PC-3 (cell line): ENCODE data around the gene KCTD11. TPM values are rescaled to one million over a fixed set of nuclear protein-coding genes. Genes with fewer than 3 reads are reported as not detected.

Experiments used
- ATAC-seq: fragments of 200-7000 bp; cut with Tn5 transposase; 2 replicates; pipeline ENCODE4 v1.9.1; 2020; ENCODE audit warnings: mild to moderate bottlenecking, moderate library complexity
- BruUV-seq: library from RNA; stranded (reverse); fragments of 400-500 nt; replicated peaks from 2 replicates; lab custom pipeline; 2021; lab: Mats Ljungman, UMichigan
- CTCF ChIA-PET: fragments of 300-600 bp; sonication (Branson Sonifier 250); formaldehyde crosslinking; loops from one replicate; lab custom pipeline; 2022; ENCODE audit warnings: antibody characterized with exemption; lab: Charles Lee
- POLR2A ChIA-PET: fragments of 300-600 bp; sonication (Branson Sonifier 250); formaldehyde crosslinking; loops from one replicate; lab custom pipeline; 2022; ENCODE audit warnings: antibody characterized with exemption; ENCODE audit not compliant: unreplicated experiment; lab: Charles Lee
- DNase-seq: peaks from one replicate; pipeline ENCODE4 v3.0.0-alpha.2; 2015
- H2AFZ ChIP-seq: fragments of 300-600 bp; sonication (generic); 2 replicates; pipeline ENCODE4 v1.6.0; 2016; ENCODE audit warnings: antibody characterized with exemption, low read length
- H3F3A ChIP-seq: fragments of 300-600 bp; sonication (generic); one replicate; pipeline ENCODE4 v1.6.0; 2017; ENCODE audit warnings: antibody characterized with exemption, low read length, control low read depth, mild to moderate bottlenecking; ENCODE audit not compliant: unreplicated experiment
- H3K27ac ChIP-seq: fragments of 300-600 bp; sonication (generic); 2 replicates; pipeline ENCODE4 v1.5.1; 2016; ENCODE audit warnings: mild to moderate bottlenecking, low read length
- H3K27me3 ChIP-seq: fragments of 300-600 bp; sonication (generic); 2 replicates; pipeline ENCODE4 v1.6.1; 2016; ENCODE audit warnings: low read length, mixed read lengths
- H3K36me3 ChIP-seq: fragments of 300-600 bp; sonication (generic); 2 replicates; pipeline ENCODE4 v1.6.1; 2016; ENCODE audit warnings: low read depth, mixed run types, low read length, mixed read lengths
- H3K4me1 ChIP-seq: fragments of 300-600 bp; sonication (generic); 2 replicates; pipeline ENCODE4 v1.5.1; 2016; ENCODE audit warnings: low read length; ENCODE audit not compliant: insufficient read depth
- H3K4me2 ChIP-seq: fragments of 300-600 bp; sonication (generic); 2 replicates; pipeline ENCODE4 v1.6.0; 2016; ENCODE audit warnings: low read length
- H3K4me3 ChIP-seq: fragments of 300-600 bp; sonication (generic); 2 replicates; pipeline ENCODE4 v1.5.1; 2016; ENCODE audit warnings: mild to moderate bottlenecking, low read length, mixed read lengths
- H3K79me2 ChIP-seq: fragments of 300-600 bp; sonication (generic); 2 replicates; pipeline ENCODE4 v1.6.1; 2017; ENCODE audit warnings: low read length, mixed read lengths
- H3K9ac ChIP-seq: fragments of 300-600 bp; sonication (generic); 2 replicates; pipeline ENCODE4 v1.6.0; 2016; ENCODE audit warnings: mild to moderate bottlenecking, low read length
- H3K9me2 ChIP-seq: fragments of 300-600 bp; sonication (generic); replicated peaks from 2 replicates; pipeline ENCODE4 v1.6.1; 2016; ENCODE audit warnings: mixed run types, low read length, mixed read lengths
- H3K9me3 ChIP-seq: fragments of 300-600 bp; sonication (generic); 2 replicates; pipeline ENCODE4 v1.6.1; 2016; ENCODE audit warnings: low read length, mixed read lengths
- H4K20me1 ChIP-seq: fragments of 300-600 bp; sonication (generic); 2 replicates; pipeline ENCODE4 v1.6.1; 2016; ENCODE audit warnings: low read length, mixed read lengths
- EZH2 ChIP-seq: fragments of 300-600 bp; sonication (generic); IDR thresholded peaks from one replicate; pipeline ENCODE4 v1.6.1; 2017; ENCODE audit warnings: antibody characterized with exemption, mild to moderate bottlenecking, low read length; ENCODE audit not compliant: unreplicated experiment
- EZH2phosphoT487 ChIP-seq: fragments of 300-600 bp; sonication (generic); IDR thresholded peaks from 2 replicates; pipeline ENCODE4 v1.6.1; 2018; ENCODE audit warnings: mild to moderate bottlenecking, antibody characterized with exemption, low read length, borderline replicate concordance
- intact Hi-C: fragments of 100-400 bp; cut with micrococcal nuclease; formaldehyde crosslinking; loops from 2 replicates; pipeline ENCODE4 v1.9.0; 2023
- total RNA-seq: library from RNA; depleted of rRNA; stranded (reverse); fragments of >200 nt; gene quantifications from 2 replicates; pipeline ENCODE4 v1.2.3, GENCODE V29; 2014
- TF ChIP-seq, protein P1 (sequence below): fragments of 300-600 bp; sonication (generic); conservative IDR thresholded peaks from 2 replicates; pipeline ENCODE4 v1.5.1; 2017; ENCODE audit warnings: antibody characterized with exemption, low read depth, mild to moderate bottlenecking, low read length

KCTD11 gene
- total RNA-seq, 1 experiment from 2014 or later, result 7.0 TPM

DNA sequence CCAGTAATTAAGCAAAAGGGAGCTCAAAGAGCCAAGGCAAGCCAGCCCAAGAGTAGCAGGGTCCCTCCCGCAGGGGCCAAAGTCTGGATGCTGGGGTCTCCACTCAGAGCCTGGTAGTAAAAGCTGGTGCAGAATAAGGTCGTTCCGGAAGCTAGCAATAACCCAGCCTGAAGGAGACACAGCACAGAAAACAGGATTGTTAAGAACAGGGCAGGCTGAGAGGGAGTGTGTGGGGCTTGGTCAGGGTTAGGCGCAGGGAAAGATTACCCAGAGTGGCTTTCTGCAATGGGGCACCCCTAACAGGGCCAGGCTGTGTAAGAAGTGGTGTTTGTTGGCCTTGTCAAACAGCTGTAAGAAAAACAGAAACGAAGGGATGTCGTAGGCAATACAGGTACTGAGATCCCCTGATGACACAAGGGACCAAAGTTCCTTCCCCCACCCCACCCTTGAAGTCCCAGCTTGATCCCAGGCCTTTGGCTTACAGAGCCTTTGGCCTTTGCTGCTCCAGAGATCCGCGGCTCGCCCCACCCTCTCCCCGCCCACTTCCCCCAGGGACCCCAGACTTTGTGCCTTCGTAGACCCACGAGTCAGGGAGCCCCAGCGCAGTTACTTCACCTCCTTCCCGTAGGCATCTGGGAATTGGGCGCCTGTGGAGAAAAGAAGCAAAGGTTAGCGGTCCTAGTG lies 51.2 kb downstream of the KCTD11 start:
- H3K36me3 ChIP-seq, result no peaks in the 10 kb centered on the region
- ChIA-PET CTCF (interaction anchor here (1.1 to 1.2 kb wide), 2 partner anchors 9 to 34 kb away, joined by 3 to 6 read pairs; partner anchors contain the start of gene PLSCR3), POLR2A (interaction anchor here (0.7 kb wide), 1 partner anchor 32 kb away, joined by 6 read pairs; the partner anchor contains the start of gene TMEM102)
- H2AFZ ChIP-seq, result peak overlapping the region; percentile 80
- peaks cover 9% of the 10 kb centered on the region for H3K4me1 ChIP-seq
- H3K9me2 ChIP-seq, result no peaks in the 10 kb centered on the region
- peak overlapping the region; percentile 73 for H3K9ac ChIP-seq
- H3K79me2 ChIP-seq, result peaks cover 6% of the 10 kb centered on the region; the same call in 1 of the 2 replicates
- TF ChIP-seq EZH2 (no peak), EZH2phosphoT487 (no peak)
- TF ChIP-seq, protein P1, sequence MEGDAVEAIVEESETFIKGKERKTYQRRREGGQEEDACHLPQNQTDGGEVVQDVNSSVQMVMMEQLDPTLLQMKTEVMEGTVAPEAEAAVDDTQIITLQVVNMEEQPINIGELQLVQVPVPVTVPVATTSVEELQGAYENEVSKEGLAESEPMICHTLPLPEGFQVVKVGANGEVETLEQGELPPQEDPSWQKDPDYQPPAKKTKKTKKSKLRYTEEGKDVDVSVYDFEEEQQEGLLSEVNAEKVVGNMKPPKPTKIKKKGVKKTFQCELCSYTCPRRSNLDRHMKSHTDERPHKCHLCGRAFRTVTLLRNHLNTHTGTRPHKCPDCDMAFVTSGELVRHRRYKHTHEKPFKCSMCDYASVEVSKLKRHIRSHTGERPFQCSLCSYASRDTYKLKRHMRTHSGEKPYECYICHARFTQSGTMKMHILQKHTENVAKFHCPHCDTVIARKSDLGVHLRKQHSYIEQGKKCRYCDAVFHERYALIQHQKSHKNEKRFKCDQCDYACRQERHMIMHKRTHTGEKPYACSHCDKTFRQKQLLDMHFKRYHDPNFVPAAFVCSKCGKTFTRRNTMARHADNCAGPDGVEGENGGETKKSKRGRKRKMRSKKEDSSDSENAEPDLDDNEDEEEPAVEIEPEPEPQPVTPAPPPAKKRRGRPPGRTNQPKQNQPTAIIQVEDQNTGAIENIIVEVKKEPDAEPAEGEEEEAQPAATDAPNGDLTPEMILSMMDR, result no peak
- TSS peak; percentile 81 for BruUV-seq
- no peaks in the 10 kb centered on the region for H3F3A ChIP-seq
- DNase-seq (no peak), ATAC-seq (peak; percentile 3)
- no peaks in the 10 kb centered on the region for H4K20me1 ChIP-seq
- peak overlapping the region; percentile 92 for H3K4me2 ChIP-seq
- no peaks in the 10 kb centered on the region for H3K27me3 ChIP-seq
- no peak overlapping the region for H3K27ac ChIP-seq
- no peaks in the 10 kb centered on the region for H3K9me3 ChIP-seq
- intact Hi-C loops, result no loop called here
- H3K4me3 ChIP-seq, result peak overlapping the region; percentile 85

DNA sequence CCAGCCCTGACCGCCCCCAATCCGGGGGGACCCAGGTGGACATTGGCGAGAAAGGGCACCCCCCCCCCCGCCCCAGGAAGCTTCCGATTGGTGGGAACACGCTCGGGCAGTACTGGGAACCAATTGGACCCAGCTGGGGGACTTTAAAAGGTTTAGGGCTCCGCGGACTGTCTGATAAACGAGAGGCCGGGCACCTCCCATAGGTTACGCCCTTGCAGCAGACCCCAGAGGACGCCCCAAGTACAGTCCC lies 51.7 kb downstream of the KCTD11 start:
- Histone ChIP-seq H4K20me1 (no peaks in the 10 kb centered on the region), H3K4me3 (peak overlapping the region; percentile 85), H3K79me2 (peaks cover 6% of the 10 kb centered on the region; the same call in 1 of the 2 replicates), H3K9ac (peak overlapping the region; percentile 73), H3K4me2 (peak overlapping the region; percentile 92), H2AFZ (peak overlapping the region; percentile 80), H3K27me3 (no peaks in the 10 kb centered on the region), H3F3A (no peaks in the 10 kb centered on the region), H3K4me1 (peaks cover 9% of the 10 kb centered on the region), H3K36me3 (no peaks in the 10 kb centered on the region), H3K27ac (0 out of 2 replicates have a peak overlapping the region, but pooled peaks have one; percentile 13), H3K9me3 (no peaks in the 10 kb centered on the region), H3K9me2 (no peaks in the 10 kb centered on the region)
- BruUV-seq, result no TSS peak
- ATAC-seq, result peak; percentile 52
- no peak for DNase-seq
- intact Hi-C loops, result no loop called here
- ChIA-PET POLR2A (interaction anchor here (0.5 to 0.7 kb wide), 4 partner anchors 9 to 1935 kb away, joined by 3 to 5 read pairs (median 4); partner anchors contain the start of genes DHX33 and PLSCR3), CTCF (interaction anchor here (0.8 to 1.2 kb wide), 4 partner anchors 10 to 184 kb away, joined by 3 to 6 read pairs (median 5); partner anchors contain the start of genes ACADVL, DLG4 and PLSCR3)
- TF ChIP-seq, protein P1, result no peak
- no peak for TF ChIP-seq EZH2phosphoT487
- TF ChIP-seq EZH2, result no peak
